ENCODE results near the gene NPTN.

The NPTN gene

GRCh38 chr15:73593304-73594074 is 39.7 kb downstream of the NPTN start:
- no peak overlapping the region for H3K27ac ChIP-seq

GRCh38 chr15:73590263-73590662 is 42.9 kb downstream of the NPTN start:
- no peak overlapping the region for H3K27ac ChIP-seq
- no peak for TF ChIP-seq ZFX (IDR thresholded peaks at IDR 0.05; ENCODE audit: borderline replicate concordance)
- no peak for TF ChIP-seq CTCF (IDR thresholded peaks at IDR 0.05)

More at GRCh38 chr15:73593304-73594074, 39.7 kb downstream of the NPTN start:
- no peak for TF ChIP-seq CTCF (IDR thresholded peaks at IDR 0.05)
- TF ChIP-seq ZFX (IDR thresholded peaks at IDR 0.05; ENCODE audit: borderline replicate concordance): no peak

- TF ChIP-seq CTCF (IDR thresholded peaks at IDR 0.05) (no peak), ZFX (IDR thresholded peaks at IDR 0.05; ENCODE audit: borderline replicate concordance) (no peak)
Observed at GRCh38 chr15:73589766-73590165, 43.4 kb downstream of the NPTN start.

GRCh38 chr15:73585871-73586654 is 47.1 kb downstream of the NPTN start:
- TF ChIP-seq ZFX (IDR thresholded peaks at IDR 0.05; ENCODE audit: borderline replicate concordance): no peak
- TF ChIP-seq CTCF (IDR thresholded peaks at IDR 0.05): no peak

More at GRCh38 chr15:73589766-73590165, 43.4 kb downstream of the NPTN start:
- H3K27ac ChIP-seq: no peak overlapping the region

GRCh38 chr15:73584699-73585420 is 48.3 kb downstream of the NPTN start:
- TF ChIP-seq CTCF (IDR thresholded peaks at IDR 0.05) (no peak), ZFX (IDR thresholded peaks at IDR 0.05; ENCODE audit: borderline replicate concordance) (no peak)
- no peak overlapping the region for H3K27ac ChIP-seq

More at GRCh38 chr15:73585871-73586654, 47.1 kb downstream of the NPTN start:
- no peak overlapping the region for H3K27ac ChIP-seq

GRCh38 chr15:73583544-73583943 is 49.6 kb downstream of the NPTN start:
- no peak overlapping the region for H3K27ac ChIP-seq
- TF ChIP-seq ZFX (IDR thresholded peaks at IDR 0.05; ENCODE audit: borderline replicate concordance) (no peak), CTCF (IDR thresholded peaks at IDR 0.05) (no peak)

Data from 22Rv1 (cell line).